NCI-H1417 (cell line): ENCODE measurements around the gene WAS.
"Not testable (repeated sequence)": the region's sequence is repeated elsewhere in the genome, so short reads cannot be mapped to it uniquely, and the experiment has no call there.

ENCODE experiments used
- DNase-seq, 3 experiments: peaks; one replicate each; lab custom pipeline; 2025; lab: John Stamatoyannopoulos, UW

The WAS gene

GRCh38 chrX:48685416-48685815, 1.8 kb downstream of the WAS start:
- no peak for DNase-seq

DNA sequence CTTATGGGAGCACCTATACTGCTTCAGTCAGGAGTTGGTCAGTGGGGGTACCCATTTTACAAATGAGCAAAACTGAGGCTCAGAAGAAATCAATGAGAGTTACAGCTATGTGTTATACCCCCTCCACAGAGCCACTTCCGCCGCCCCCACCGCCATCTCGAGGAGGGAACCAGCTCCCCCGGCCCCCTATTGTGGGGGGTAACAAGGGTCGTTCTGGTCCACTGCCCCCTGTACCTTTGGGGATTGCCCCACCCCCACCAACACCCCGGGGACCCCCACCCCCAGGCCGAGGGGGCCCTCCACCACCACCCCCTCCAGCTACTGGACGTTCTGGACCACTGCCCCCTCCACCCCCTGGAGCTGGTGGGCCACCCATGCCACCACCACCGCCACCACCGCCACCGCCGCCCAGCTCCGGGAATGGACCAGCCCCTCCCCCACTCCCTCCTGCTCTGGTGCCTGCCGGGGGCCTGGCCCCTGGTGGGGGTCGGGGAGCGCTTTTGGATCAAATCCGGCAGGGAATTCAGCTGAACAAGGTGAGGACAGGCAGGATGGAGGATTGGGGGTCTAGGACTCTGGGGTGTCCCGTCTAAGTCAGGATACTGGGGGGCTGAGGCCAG, 5.0 kb downstream of the WAS start:
- no peak for DNase-seq

DNA sequence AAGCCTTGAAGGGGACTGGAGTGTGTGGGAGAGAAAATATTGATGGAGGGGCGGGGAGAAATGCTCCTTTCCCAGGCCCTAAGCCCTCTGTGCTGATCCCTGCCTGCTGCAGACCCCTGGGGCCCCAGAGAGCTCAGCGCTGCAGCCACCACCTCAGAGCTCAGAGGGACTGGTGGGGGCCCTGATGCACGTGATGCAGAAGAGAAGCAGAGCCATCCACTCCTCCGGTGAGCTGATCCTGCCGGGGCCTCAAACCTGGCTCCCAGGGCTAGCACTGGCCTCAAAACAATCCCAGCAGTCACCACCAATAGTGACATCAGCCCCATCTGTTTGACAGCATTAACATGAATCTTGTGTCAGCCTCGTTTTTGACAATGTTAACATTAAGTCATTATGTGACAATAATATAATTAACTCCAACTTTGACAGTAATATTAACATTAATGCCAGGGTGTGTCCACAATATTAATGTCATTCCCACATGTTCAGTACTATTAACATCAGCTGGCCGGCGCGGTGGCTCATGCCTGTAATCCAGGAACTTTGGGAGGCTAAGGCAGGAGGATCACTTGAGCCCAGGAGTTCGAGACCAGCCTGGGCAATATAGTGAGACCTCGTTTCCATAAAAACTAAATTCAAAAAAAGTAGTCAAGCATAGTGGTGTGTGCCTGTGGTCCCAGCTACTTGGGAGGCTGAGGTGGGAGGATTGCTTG, 5.8 kb downstream of the WAS start:
- no peak for DNase-seq

GRCh38 chrX:48691746-48692145, 8.1 kb downstream of the WAS start:
- not testable (repeated sequence) for DNase-seq

GRCh38 chrX:48694776-48695533, 11.4 kb downstream of the WAS start:
- peak in 1 of 3 experiments; percentile 45 for DNase-seq

GRCh38 chrX:48695534-48695896, 11.9 kb downstream of the WAS start:
- DNase-seq = peak in 1 of 3 experiments; percentile 45

DNA sequence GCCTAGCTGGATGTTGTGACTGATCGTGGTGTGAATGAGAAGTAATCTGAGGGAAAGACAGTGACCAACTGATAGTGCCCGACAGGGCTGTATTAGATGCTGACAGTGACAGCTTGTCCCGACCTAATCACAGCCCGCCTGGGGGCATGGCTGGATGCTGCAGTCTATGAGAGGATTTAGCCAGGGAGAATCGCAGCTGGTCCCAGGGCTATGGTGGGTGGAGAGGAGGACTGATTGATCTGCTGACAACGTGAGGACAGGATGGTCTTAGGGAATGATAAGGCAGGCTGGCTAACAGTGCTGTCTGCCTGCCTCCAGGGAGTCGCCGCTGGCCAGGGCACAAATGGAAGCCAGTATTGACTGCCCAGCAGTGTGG, 12.3 kb downstream of the WAS start:
- DNase-seq = no peak

GRCh38 chrX:48696301-48696908, 12.8 kb downstream of the WAS start, which contains the start of gene SUV39H1:
Gene SUV39H1, plus strand, starts transcription at chrX:48696734. Its CDS starts 51 bp downstream, at chrX:48696785.
- DNase-seq = peak; percentile 85 to 89 (median 86)

DNA sequence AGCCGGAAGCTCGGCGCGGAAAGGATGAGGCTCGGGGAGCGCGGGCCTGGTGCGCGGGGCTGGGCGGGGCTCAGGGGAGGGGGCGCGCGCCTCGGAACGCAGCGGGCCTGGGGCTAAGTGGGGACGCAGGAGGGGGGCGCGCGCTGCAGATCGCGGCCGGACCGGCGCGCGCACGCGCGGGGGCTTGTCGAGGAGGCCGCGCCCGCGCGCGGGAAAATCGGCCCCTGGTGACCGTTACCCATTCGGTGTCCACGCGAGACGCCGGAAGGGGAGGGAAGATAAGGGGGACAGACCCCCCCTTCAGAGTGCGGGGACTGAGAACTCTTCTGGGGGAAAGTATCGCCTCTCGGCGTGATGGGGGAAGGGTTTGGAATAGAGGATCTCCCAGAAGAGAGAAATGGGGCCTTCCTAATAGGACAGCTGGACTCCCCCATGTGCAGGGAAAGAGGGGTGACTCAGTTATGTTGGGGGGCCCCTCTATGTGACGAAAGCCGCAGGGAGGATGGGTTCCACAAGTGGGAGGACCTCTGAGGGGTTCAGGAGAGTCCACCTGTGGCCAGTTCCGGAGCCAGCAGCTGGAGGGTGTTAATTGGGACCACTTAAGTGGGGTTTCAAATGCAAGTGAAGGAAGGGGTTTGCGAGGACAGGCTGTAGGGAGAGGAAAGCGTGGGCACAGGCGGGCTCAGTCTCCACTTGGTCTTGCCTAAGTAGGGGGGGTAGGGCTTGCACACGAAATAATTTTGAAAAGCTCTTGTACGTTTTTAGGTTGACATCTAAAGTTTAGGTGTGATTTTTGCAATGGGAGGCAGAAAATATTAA, 13.5 kb downstream of the WAS start:
- DNase-seq = peak; percentile 35 to 82 (median 81)

GRCh38 chrX:48698306-48698705, 14.7 kb downstream of the WAS start:
- no peak for DNase-seq

GRCh38 chrX:48700246-48700645, 16.6 kb downstream of the WAS start:
- no peak for DNase-seq

GRCh38 chrX:48700951-48701653, 17.5 kb downstream of the WAS start:
- no peak for DNase-seq

GRCh38 chrX:48702032-48702431, 18.4 kb downstream of the WAS start:
- no peak for DNase-seq

DNA sequence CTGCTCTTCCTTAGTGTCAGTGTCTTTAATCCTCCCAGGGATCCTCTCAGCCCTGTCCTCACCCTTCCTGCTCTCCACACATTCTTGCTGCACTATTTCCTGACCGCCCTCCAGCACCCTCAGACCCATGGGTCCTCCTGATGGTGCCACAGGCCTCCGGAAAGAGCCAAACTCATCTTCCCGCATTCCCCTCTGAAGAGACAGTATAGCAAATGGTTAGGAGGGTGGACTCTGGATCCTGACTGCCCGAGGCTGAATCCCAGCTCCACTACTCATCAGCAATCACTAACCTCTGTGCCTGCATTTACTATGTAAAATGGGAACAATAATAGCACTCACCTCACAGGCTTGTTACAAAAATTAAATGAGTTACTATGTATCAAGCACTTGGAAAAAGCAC, 19.1 kb downstream of the WAS start:
- DNase-seq = no peak

GRCh38 chrX:48703228-48703627, 19.6 kb downstream of the WAS start:
- DNase-seq = no peak

DNA sequence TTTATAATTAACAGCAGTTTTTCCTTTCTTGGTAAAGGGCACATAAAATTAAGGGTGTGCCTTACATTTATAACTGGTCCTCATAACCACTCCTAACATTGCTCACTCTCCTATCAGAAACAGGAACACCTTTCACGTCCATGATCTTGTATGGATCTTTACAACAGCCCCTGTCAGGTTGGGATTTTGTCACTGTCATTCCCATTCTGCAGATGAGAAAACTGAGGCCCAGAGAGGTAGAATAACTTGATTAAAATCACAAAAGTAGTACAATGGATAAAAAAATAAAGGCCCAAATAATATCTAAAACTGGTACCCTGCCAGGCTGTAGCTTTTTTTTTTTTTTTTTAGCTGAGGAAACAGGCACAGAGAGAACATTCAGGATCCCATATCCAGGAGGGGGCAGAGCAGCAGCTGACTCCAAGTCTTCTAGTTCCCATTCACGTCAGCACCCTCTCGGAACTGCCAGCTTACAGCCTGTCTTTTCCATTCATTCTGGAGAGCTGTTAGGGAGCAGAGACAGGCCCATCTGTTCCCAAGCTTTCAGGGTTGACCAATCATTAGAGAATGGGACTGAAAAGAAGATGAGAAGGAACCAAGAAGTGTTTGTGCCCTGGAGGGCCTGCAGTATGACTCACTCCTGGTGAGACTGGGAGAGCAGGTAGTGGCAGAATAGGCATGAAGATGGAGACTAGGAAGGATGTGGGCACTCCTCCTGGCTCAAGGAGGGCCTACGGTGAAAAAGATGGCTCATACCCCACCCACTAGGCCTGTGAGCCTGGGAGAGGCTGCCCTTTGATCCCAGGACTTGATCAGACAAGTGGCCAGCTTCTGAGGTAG, 20.3 kb downstream of the WAS start:
- no peak for DNase-seq

GRCh38 chrX:48705871-48706270, 22.3 kb downstream of the WAS start:
- no peak for DNase-seq

DNA sequence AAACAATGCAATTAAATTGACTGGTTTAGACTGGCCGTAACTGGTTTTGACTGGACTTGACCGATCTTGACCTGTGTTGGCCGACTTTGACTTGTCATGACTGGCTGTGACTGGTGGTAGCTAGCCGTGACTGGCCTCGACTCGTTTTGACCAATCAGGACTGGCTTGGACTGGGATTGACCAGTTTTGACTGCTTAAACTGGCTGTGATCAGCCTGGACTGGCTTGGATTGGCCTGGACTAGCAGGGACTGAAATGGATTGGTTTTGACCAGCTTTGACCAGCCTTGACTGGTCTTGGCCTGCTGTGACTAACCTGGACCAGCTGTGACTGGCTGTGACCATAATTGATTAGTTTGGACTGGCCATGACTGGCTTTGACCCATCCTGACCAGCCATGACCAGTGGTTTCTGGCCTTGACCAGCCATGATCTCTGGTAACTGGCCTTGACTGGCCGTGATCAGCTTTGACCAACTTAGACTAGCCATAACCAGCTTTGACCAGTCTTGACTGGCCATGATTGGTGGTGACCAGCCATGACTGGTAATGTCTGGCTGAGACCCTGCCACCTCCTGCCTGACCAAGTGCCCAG, 26.0 kb downstream of the WAS start:
- no peak for DNase-seq

- no peak for DNase-seq
These were observed 27.7 kb downstream of the WAS start for GRCh38 chrX:48711162-48711928.
